Measurements from ENCODE around the gene MATCAP1. TPM values are rescaled to one million over a fixed set of nuclear protein-coding genes. Genes with fewer than 3 reads are reported as not detected.
A peak's percentile ranks its signal among the peaks of the same experiment; 100 is the strongest.

Gene MATCAP1
- total and polyA plus RNA-seq, 12 donors: 12.6 to 237 (median 49.8) TPM

- H3K27me3 ChIP-seq: no peaks in the 10 kb centered on the region
Observed at GRCh38 chr16:67191411-67191994, 7.7 kb upstream of the MATCAP1 start.

GRCh38 chr16:67190448-67191399 lies 7.0 kb upstream of the MATCAP1 start:
- TF ChIP-seq POLR2A (IDR thresholded peaks at IDR 0.05): no peak
- TF ChIP-seq, protein P1, sequence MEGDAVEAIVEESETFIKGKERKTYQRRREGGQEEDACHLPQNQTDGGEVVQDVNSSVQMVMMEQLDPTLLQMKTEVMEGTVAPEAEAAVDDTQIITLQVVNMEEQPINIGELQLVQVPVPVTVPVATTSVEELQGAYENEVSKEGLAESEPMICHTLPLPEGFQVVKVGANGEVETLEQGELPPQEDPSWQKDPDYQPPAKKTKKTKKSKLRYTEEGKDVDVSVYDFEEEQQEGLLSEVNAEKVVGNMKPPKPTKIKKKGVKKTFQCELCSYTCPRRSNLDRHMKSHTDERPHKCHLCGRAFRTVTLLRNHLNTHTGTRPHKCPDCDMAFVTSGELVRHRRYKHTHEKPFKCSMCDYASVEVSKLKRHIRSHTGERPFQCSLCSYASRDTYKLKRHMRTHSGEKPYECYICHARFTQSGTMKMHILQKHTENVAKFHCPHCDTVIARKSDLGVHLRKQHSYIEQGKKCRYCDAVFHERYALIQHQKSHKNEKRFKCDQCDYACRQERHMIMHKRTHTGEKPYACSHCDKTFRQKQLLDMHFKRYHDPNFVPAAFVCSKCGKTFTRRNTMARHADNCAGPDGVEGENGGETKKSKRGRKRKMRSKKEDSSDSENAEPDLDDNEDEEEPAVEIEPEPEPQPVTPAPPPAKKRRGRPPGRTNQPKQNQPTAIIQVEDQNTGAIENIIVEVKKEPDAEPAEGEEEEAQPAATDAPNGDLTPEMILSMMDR (IDR thresholded peaks at IDR 0.05): no peak
- H3K4me1 ChIP-seq (replicated peaks in 1 of 2): peaks cover 11 to 30% of the 10 kb centered on the region in 2 donors
- H3K9me3 ChIP-seq (replicated peaks in 1 of 3): no peaks in the 10 kb centered on the region
- H3K27me3 ChIP-seq: no peaks in the 10 kb centered on the region
- intact Hi-C loops (cut with DNase I): no loop called here
- H3K27ac ChIP-seq: peak overlapping the region in 1 of 5 donors; percentile 57
- WGBS, 4 donors: 65 to 73% (median 72%) methylated on average over 12 to 13 of the region's 13 CpGs
- DNase-seq: no peak
- peak overlapping the region in 1 of 4 donors; percentile 19 for H3K4me3 ChIP-seq
- H3K36me3 ChIP-seq (replicated peaks in 1 of 2): peaks cover 0 to 24% of the 10 kb centered on the region in 2 donors

More at GRCh38 chr16:67191411-67191994, 7.7 kb upstream of the MATCAP1 start:
- intact Hi-C loops (cut with DNase I): no loop called here
- no peak for DNase-seq
- peak overlapping the region in 1 of 5 donors; percentile 75 for H3K27ac ChIP-seq
- 21 to 24% (median 22%) methylated on average over 8 to 9 of the region's 9 CpGs for WGBS, 4 donors
- TF ChIP-seq POLR2A (IDR thresholded peaks at IDR 0.05): no peak
- TF ChIP-seq, protein P1 (IDR thresholded peaks at IDR 0.05): no peak
- H3K4me1 ChIP-seq (replicated peaks in 1 of 2): peaks cover 11 to 29% of the 10 kb centered on the region in 2 donors
- H3K9me3 ChIP-seq (replicated peaks in 1 of 3): no peaks in the 10 kb centered on the region
- H3K36me3 ChIP-seq (replicated peaks in 1 of 2): peaks cover 0 to 31% of the 10 kb centered on the region in 2 donors
- H3K4me3 ChIP-seq: peak overlapping the region in 1 of 4 donors; percentile 98

GRCh38 chr16:67190041-67190440 lies 6.3 kb upstream of the MATCAP1 start, which contains the start of gene EXOC3L1:
Gene EXOC3L1, minus strand, starts transcription at chr16:67190136. Its CDS starts 460 bp downstream, at chr16:67189676.
- no peak for DNase-seq
- no peaks in the 10 kb centered on the region for H3K27me3 ChIP-seq
- intact Hi-C loops (cut with DNase I): no loop called here
- H3K27ac ChIP-seq: peak within 1 kb of the TSS in 1 of 5 donors; percentile 57
- no peak for TF ChIP-seq POLR2A (IDR thresholded peaks at IDR 0.05)
- TF ChIP-seq, protein P1 (IDR thresholded peaks at IDR 0.05): no peak
- H3K4me1 ChIP-seq (replicated peaks in 1 of 2): peaks cover 16 to 37% of the 10 kb centered on the region in 2 donors
- H3K9me3 ChIP-seq (replicated peaks in 1 of 3): no peaks in the 10 kb centered on the region
- peak within 1 kb of the TSS in 1 of 4 donors; percentile 19 for H3K4me3 ChIP-seq
- peaks cover 0 to 17% of the 10 kb centered on the region in 2 donors for H3K36me3 ChIP-seq (replicated peaks in 1 of 2)
- 21 to 75% (median 35%) methylated on average over 1 to 6 of the region's 6 CpGs for WGBS, 4 donors

DNA sequence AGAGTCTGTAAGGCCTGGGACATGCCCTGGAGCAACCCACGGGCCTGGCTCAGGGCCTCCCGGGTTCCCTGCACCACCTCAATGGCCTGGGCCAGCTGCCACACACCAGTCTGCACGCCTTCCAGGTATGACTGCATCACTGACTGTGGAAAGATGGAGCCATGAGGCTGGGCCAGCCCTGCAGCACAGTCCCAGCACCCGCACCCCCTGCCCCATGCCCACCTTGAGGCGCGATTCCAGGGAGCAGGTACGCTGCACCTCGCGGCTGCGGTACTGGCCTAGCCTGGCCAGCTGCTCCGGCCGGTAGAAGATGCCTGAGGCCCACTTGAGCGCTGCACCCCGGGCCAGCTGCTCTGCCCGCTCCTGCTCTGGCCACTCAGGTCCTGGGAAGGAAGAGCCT lies 5.0 kb upstream of the MATCAP1 start:
- no peak overlapping the region for H3K27ac ChIP-seq
- DNase-seq: no peak
- TF ChIP-seq POLR2A (IDR thresholded peaks at IDR 0.05): no peak
- TF ChIP-seq, protein P1 (IDR thresholded peaks at IDR 0.05): no peak
- intact Hi-C loops (cut with DNase I): no loop called here
- no peaks in the 10 kb centered on the region for H3K9me3 ChIP-seq (replicated peaks in 1 of 3)
- peaks cover 25 to 44% of the 10 kb centered on the region in 2 donors for H3K4me1 ChIP-seq (replicated peaks in 1 of 2)
- H3K27me3 ChIP-seq: no peaks in the 10 kb centered on the region
- peaks cover 0 to 4% of the 10 kb centered on the region in 2 donors for H3K36me3 ChIP-seq (replicated peaks in 1 of 2)
- H3K4me3 ChIP-seq: no peak overlapping the region
- 60 to 96% (median 92%) methylated on average over 1 to 15 of the region's 15 CpGs for WGBS, 4 donors
